H1 (cell line): ENCODE results near the gene MRPL33. TPM values are rescaled to one million over a fixed set of nuclear protein-coding genes. Genes with fewer than 3 reads are reported as not detected.
A peak's percentile ranks its signal among the peaks of the same experiment; 100 is the strongest.

Experiments
- CTCF ChIA-PET: fragments of 300-600 bp; sonication (Branson Sonifier 250); formaldehyde crosslinking; loops from one replicate; lab custom pipeline; 2021; ENCODE audit not compliant: partially characterized antibody; lab: Charles Lee
- POLR2A ChIA-PET: fragments of 300-600 bp; sonication (Branson Sonifier 250); formaldehyde crosslinking; loops from one replicate; lab custom pipeline; 2021; ENCODE audit warnings: inconsistent platforms; ENCODE audit not compliant: partially characterized antibody; lab: Charles Lee
- DNase-seq, 2 experiments: peaks; one replicate each; pipeline versions ENCODE4 v3.0.0 to v3.0.0-alpha.2; 2010 to 2022; ENCODE audit warnings: low spot score in 2 of 2, low read depth in 1 of 2, mixed read lengths in 1 of 2
- FAIRE-seq: peaks from 2 replicates; lab custom pipeline; 2011; peaks lifted over from hg19 to GRCh38; lab: Jason Lieb, UNC
- H2AFZ ChIP-seq: 2 replicates; pipeline ENCODE4 v1.8.1; 2012; ENCODE audit warnings: low read length, inconsistent platforms
- H2AK5ac ChIP-seq: 2 replicates; pipeline ENCODE4 v1.6.1; 2013; ENCODE audit warnings: low read depth, low read length
- H2BK120ac ChIP-seq: replicated peaks from 2 replicates; pipeline ENCODE3; 2013; ENCODE audit warnings: low read depth, low read length, inconsistent platforms
- H2BK12ac ChIP-seq: 2 replicates; pipeline ENCODE4 v1.6.1; 2013; ENCODE audit warnings: low read depth, low read length
- H2BK15ac ChIP-seq: 2 replicates; pipeline ENCODE4 v1.6.1; 2013; ENCODE audit warnings: low read length
- H2BK20ac ChIP-seq: 2 replicates; pipeline ENCODE4 v1.6.1; 2013; ENCODE audit warnings: low read length
- H2BK5ac ChIP-seq: 2 replicates; pipeline ENCODE4 v1.6.1; 2013; ENCODE audit warnings: low read depth, low read length
- H3K14ac ChIP-seq: 2 replicates; pipeline ENCODE4 v1.6.1; 2013; ENCODE audit warnings: inconsistent platforms; ENCODE audit not compliant: insufficient read length
- H3K18ac ChIP-seq: 2 replicates; pipeline ENCODE4 v1.6.1; 2013; ENCODE audit warnings: low read length; ENCODE audit errors: extremely low read depth
- H3K23ac ChIP-seq: 2 replicates; pipeline ENCODE4 v1.6.1; 2013; ENCODE audit warnings: inconsistent platforms; ENCODE audit not compliant: insufficient read length
- H3K23me2 ChIP-seq: 2 replicates; pipeline ENCODE4 v1.6.1; 2013; ENCODE audit warnings: low read depth, low read length
- H3K27ac ChIP-seq: 2 replicates; pipeline ENCODE4 v1.6.1; 2011; ENCODE audit warnings: low read depth, low read length, inconsistent platforms
- H3K27me3 ChIP-seq, 4 experiments: replicated peaks in 1 of 4; 1 replicate in 1 of 4; 2 replicates in 3 of 4; pipeline versions ENCODE4 v1.6.1 to v1.8.1; 2011 to 2013; ENCODE audit warnings: low read length in 3 of 4, mild to moderate bottlenecking in 3 of 4, inconsistent platforms in 2 of 4, mixed read lengths in 2 of 4, moderate library complexity in 1 of 4; ENCODE audit not compliant: control insufficient read depth in 3 of 4, insufficient read depth in 3 of 4; ENCODE audit errors: extremely low read depth in 1 of 4
- H3K36me3 ChIP-seq, 4 experiments: 2 replicates each; pipeline versions ENCODE4 v1.6.1 to v1.8.1; 2011 to 2013; ENCODE audit warnings: mild to moderate bottlenecking in 4 of 4, low read length in 3 of 4, moderate library complexity in 2 of 4, control low read depth in 1 of 4, inconsistent platforms in 1 of 4; ENCODE audit not compliant: insufficient read depth in 4 of 4, control insufficient read depth in 2 of 4
- H3K4ac ChIP-seq: replicated peaks from 2 replicates; pipeline ENCODE3; 2013; ENCODE audit warnings: low read length, low read depth, mixed read lengths, inconsistent platforms; ENCODE audit not compliant: insufficient read length
- H3K4me1 ChIP-seq, 4 experiments: replicated peaks in 1 of 4; 1 replicate in 1 of 4; 2 replicates in 3 of 4; pipeline versions ENCODE4 v1.6.1 to v1.8.1; 2011 to 2013; ENCODE audit warnings: low read length in 3 of 4, inconsistent platforms in 2 of 4, mixed read lengths in 1 of 4; ENCODE audit not compliant: insufficient read depth in 4 of 4, control insufficient read depth in 3 of 4
- H3K4me2 ChIP-seq, 2 experiments: 2 replicates each; pipeline versions ENCODE4 v1.6.1 to v1.8.1; 2011 to 2013; ENCODE audit warnings: low read depth in 2 of 2, low read length in 2 of 2, control low read depth in 1 of 2, inconsistent platforms in 1 of 2, mild to moderate bottlenecking in 1 of 2; ENCODE audit not compliant: insufficient read depth in 1 of 2
- H3K4me3 ChIP-seq, 4 experiments: fragments of 200-600, 300-600 bp in 1 of 4; sonication (generic), shearing (Covaris generic), sonication (Bioruptor Twin) in 1 of 4; 2 replicates each; pipeline versions ENCODE4 v1.5.1 to v1.8.1; 2011 to 2016; ENCODE audit warnings: low read length in 4 of 4, low read depth in 3 of 4, control low read depth in 2 of 4, inconsistent platforms in 2 of 4, mild to moderate bottlenecking in 2 of 4, mixed read lengths in 1 of 4, moderate library complexity in 1 of 4; ENCODE audit not compliant: insufficient read depth in 2 of 4; ENCODE audit errors: extremely low read depth in 1 of 4
- H3K56ac ChIP-seq: replicated peaks from 2 replicates; pipeline ENCODE3; 2013; ENCODE audit warnings: low read depth, mild to moderate bottlenecking, mixed read lengths, low read length, inconsistent platforms; ENCODE audit not compliant: insufficient read length
- H3K79me1 ChIP-seq: 2 replicates; pipeline ENCODE4 v1.6.1; 2013; ENCODE audit warnings: low read depth, low read length, control low read depth
- H3K79me2 ChIP-seq, 2 experiments: 2 replicates each; pipeline versions ENCODE4 v1.6.1 to v1.8.1; 2012 to 2013; ENCODE audit warnings: low read length in 2 of 2, mild to moderate bottlenecking in 2 of 2, inconsistent platforms in 1 of 2; ENCODE audit not compliant: insufficient read depth in 2 of 2, control insufficient read depth in 1 of 2
- H3K9ac ChIP-seq, 4 experiments: replicated peaks in 1 of 4; 1 replicate in 1 of 4; 2 replicates in 3 of 4; pipeline versions ENCODE4 v1.6.1 to v1.8.1; 2011 to 2013; ENCODE audit warnings: low read depth in 3 of 4, low read length in 3 of 4, control low read depth in 2 of 4, mild to moderate bottlenecking in 2 of 4, moderate library complexity in 2 of 4, inconsistent platforms in 1 of 4; ENCODE audit errors: extremely low read depth in 1 of 4
- H3K9me3 ChIP-seq, 2 experiments: 2 replicates each; pipeline versions ENCODE4 v1.6.1 to v1.8.1; 2012 to 2013; ENCODE audit warnings: mild to moderate bottlenecking in 2 of 2, moderate library complexity in 2 of 2, control low read depth in 1 of 2, inconsistent platforms in 1 of 2, low read depth in 1 of 2, low read length in 1 of 2, mixed read lengths in 1 of 2; ENCODE audit not compliant: insufficient read depth in 2 of 2
- H4K20me1 ChIP-seq, 2 experiments: replicated peaks in 1 of 2; 2 replicates each; pipeline versions ENCODE3 to v1.8.1; 2011 to 2013; ENCODE audit warnings: inconsistent platforms in 2 of 2, low read length in 2 of 2, mild to moderate bottlenecking in 1 of 2; ENCODE audit not compliant: insufficient read depth in 2 of 2, control insufficient read depth in 1 of 2
- H4K5ac ChIP-seq: 2 replicates; pipeline ENCODE4 v1.6.1; 2013; ENCODE audit warnings: low read length, low read depth, mixed read lengths, inconsistent platforms; ENCODE audit not compliant: insufficient read length
- H4K8ac ChIP-seq: 2 replicates; pipeline ENCODE4 v1.8.0; 2013; ENCODE audit warnings: mild to moderate bottlenecking, moderate library complexity, low read length, inconsistent platforms; ENCODE audit not compliant: insufficient read depth; ENCODE audit errors: extremely low read depth
- H4K91ac ChIP-seq: replicated peaks from 2 replicates; pipeline ENCODE3; 2013; ENCODE audit warnings: low read length, mixed read lengths, inconsistent platforms; ENCODE audit not compliant: insufficient read length
- CBX8 ChIP-seq: fragments of 300-800, 300-1000 bp; sonication (generic); IDR thresholded peaks from 2 replicates; pipeline ENCODE4 v1.7.1; 2016; ENCODE audit warnings: low read depth, low read length, borderline replicate concordance
- EP300 ChIP-seq, 2 experiments: IDR thresholded peaks; 1 replicate in 1 of 2; 2 replicates in 1 of 2; pipeline ENCODE4 v1.6.1; 2011 to 2012; ENCODE audit warnings: low read depth in 2 of 2, low read length in 2 of 2, mild to moderate bottlenecking in 2 of 2, borderline replicate concordance in 1 of 2, inconsistent platforms in 1 of 2, moderate library complexity in 1 of 2
- PHF8 ChIP-seq: fragments of 200-600 bp; sonication (generic); conservative IDR thresholded peaks from 2 replicates; pipeline ENCODE4 v1.7.1; 2012; ENCODE audit warnings: low read depth, mild to moderate bottlenecking, inconsistent platforms, low read length, moderate library complexity
- POLR2A ChIP-seq, 2 experiments: IDR thresholded peaks; 1 replicate in 1 of 2; 2 replicates in 1 of 2; pipeline ENCODE4 v1.6.1; 2011; ENCODE audit warnings: low read depth in 2 of 2, low read length in 2 of 2, mild to moderate bottlenecking in 2 of 2; ENCODE audit errors: control extremely low read depth in 1 of 2
- SP4 ChIP-seq: IDR thresholded peaks from 2 replicates; pipeline ENCODE4 v1.6.1; 2012; ENCODE audit warnings: low read length, inconsistent platforms
- SUZ12 ChIP-seq: fragments of 200-600 bp; sonication (generic); IDR thresholded peaks from 2 replicates; pipeline ENCODE4 v1.6.1; 2012; ENCODE audit warnings: mild to moderate bottlenecking, inconsistent platforms, low read length, moderate library complexity, mixed read lengths
- WGBS, 2 experiments: shearing (Covaris generic) in 1 of 2; methylation state at CpG; one replicate each; pipeline versions ENCODE4 v1.1.6 to v1.1.7; 2013 to 2015; ENCODE audit warnings: low lambda C conversion rate in 2 of 2, mixed read lengths in 2 of 2, inconsistent platforms in 1 of 2, low coverage in 1 of 2, missing lambda C conversion rate in 1 of 2; ENCODE audit not compliant: insufficient replicate concordance in 2 of 2, insufficient coverage in 1 of 2, insufficient read length in 1 of 2; ENCODE audit errors: extremely low coverage in 1 of 2, missing lambda C conversion rate in 1 of 2; 5-methylcytosine and 5-hydroxymethylcytosine counted together
- polyA plus RNA-seq, 7 experiments: library from polyadenylated mRNA; depleted of rRNA in 3 of 7; stranded (reverse) in 5 of 7; unstranded in 2 of 7; fragments of >200 nt in 5 of 7; fragments of 200-250 nt in 2 of 7; gene quantifications; 1 replicate in 5 of 7; 2 replicates in 1 of 7; 4 replicates in 1 of 7; pipeline versions ENCODE4 v1.2.1 to v1.2.3, GENCODE V29; 2011 to 2013; ENCODE audit warnings: missing spikeins in 2 of 7, mixed read lengths in 2 of 7
- total RNA-seq: library from RNA; stranded (reverse); fragmentation: NEBNext Ultra II Directional; extraction: Animal tissue kit (Norgen Biotek cat#: 25700); gene quantifications from 2 replicates; pipeline ENCODE4 v1.2.1, GENCODE V29; 2021

The MRPL33 gene
- total and polyA plus RNA-seq, 2 of the 8 experiments (the other 6 are each of a cell fraction or from before 2014, with no cell fraction given), result 24.3 to 62.9 TPM

DNA sequence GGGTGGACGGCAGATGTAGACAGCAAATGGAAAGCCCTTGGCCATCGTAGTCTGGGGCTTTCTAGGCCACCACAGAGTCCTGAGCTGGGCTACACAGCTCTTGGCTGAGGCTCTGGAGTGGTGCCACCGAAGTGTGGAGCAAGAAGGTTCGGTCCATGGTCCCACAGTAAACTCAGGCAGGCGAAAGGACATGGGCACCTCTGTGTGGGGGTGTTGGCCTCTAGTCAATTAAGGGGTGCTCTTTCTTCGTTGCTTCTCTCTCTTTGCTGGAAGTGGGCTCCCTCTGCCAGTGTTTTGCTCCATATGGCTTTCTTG is 34.7 kb upstream of the MRPL33 start:
- Histone ChIP-seq H2BK5ac (no peak overlapping the region), H2BK20ac (0 out of 2 replicates have a peak overlapping the region, but pooled peaks have one; percentile 15), H3K36me3 (no peaks in the 10 kb centered on the region), H3K4ac (no peak overlapping the region), H3K27me3 (no peaks in the 10 kb centered on the region; a peak in 1 of 7 replicates), H3K79me1 (no peaks in the 10 kb centered on the region), H4K8ac (no peak overlapping the region), H3K4me2 (no peak overlapping the region; a peak in 1 of 4 replicates), H3K18ac (0 out of 2 replicates have a peak overlapping the region, but pooled peaks have one; percentile 5), H3K9ac (no peak overlapping the region), H3K27ac (no peak overlapping the region), H2AK5ac (no peak overlapping the region), H3K4me1 (peaks cover 5 to 12% (median 7%) of the 10 kb centered on the region in 4 experiments), H4K20me1 (no peaks in the 10 kb centered on the region), H3K14ac (no peak overlapping the region), H2BK120ac (no peak overlapping the region), H2BK12ac (peak overlapping the region; percentile 35; the same call in 1 of the 2 replicates), H3K79me2 (no peaks in the 10 kb centered on the region), H3K23me2 (peaks cover 8% of the 10 kb centered on the region; the same call in 1 of the 2 replicates), H4K5ac (no peak overlapping the region), H3K4me3 (no peak overlapping the region), H2AFZ (no peak overlapping the region), H3K23ac (no peak overlapping the region), H4K91ac (no peak overlapping the region), H3K56ac (no peak overlapping the region), H3K9me3 (peaks cover 0 to 4% of the 10 kb centered on the region in 2 experiments; a peak in 1 of 4 replicates), H2BK15ac (0 out of 2 replicates have a peak overlapping the region, but pooled peaks have one; percentile 84)
- no peak for FAIRE-seq
- no peak for DNase-seq
- 90% methylated on average over 6 of the region's 6 CpGs; no CpG with 5 or more reads in 1 of the 2 experiments for WGBS, 2 experiments
- TF ChIP-seq EP300 (IDR thresholded peaks at IDR 0.05; ENCODE audit: borderline replicate concordance in 1 of 2, low read depth in 2 of 2, low read length in 2 of 2) (no peak), CBX8 (no peak), POLR2A (IDR thresholded peaks at IDR 0.05; ENCODE audit: control extremely low read depth in 1 of 2, low read depth in 2 of 2, low read length in 2 of 2) (no peak), SP4 (no peak), PHF8 (no peak), SUZ12 (no peak)
- ChIA-PET CTCF (interaction anchor here (0.6 to 2.0 kb wide), 4 partner anchors 13 to 709 kb away, joined by 3 to 12 read pairs (median 3); no protein-coding TSS in a partner anchor), POLR2A (interaction anchor here (0.9 to 5.2 kb wide), 5 partner anchors 10 to 654 kb away, joined by 3 to 63 read pairs (median 6); no protein-coding TSS in a partner anchor)
